Central memory CD8-positive, alpha-beta T cell (primary cell): Measurements from ENCODE around the gene SEMA6C.

Source experiments
- ATAC-seq: fragments of 150-1000 bp; cut with Tn5 transposase; replicated peaks from 2 replicates; pipeline ENCODE4 v1.10.0; 2022; ENCODE audit warnings: mild to moderate bottlenecking, moderate FRiP score, moderate number of reproducible peaks; ENCODE audit not compliant: poor library complexity, severe bottlenecking; ENCODE audit errors: extremely low read depth
- DNase-seq, 2 donors: peaks; one replicate each; pipeline ENCODE4 v3.0.0; 2021; ENCODE audit warnings: low spot score in 2 of 2
- H3K27ac Mint-ChIP-seq: one replicate; pipeline ENCODE4 v1.8.0; 2022; ENCODE audit warnings: low read depth, mild to moderate bottlenecking, moderate library complexity, mixed read lengths
- H3K27me3 Mint-ChIP-seq: one replicate; pipeline ENCODE4 v1.8.0; 2022; ENCODE audit warnings: mixed read lengths
- H3K36me3 Mint-ChIP-seq: one replicate; pipeline ENCODE4 v1.8.0; 2022; ENCODE audit warnings: mild to moderate bottlenecking, moderate library complexity, mixed read lengths; ENCODE audit not compliant: insufficient read depth
- H3K4me1 Mint-ChIP-seq: one replicate; pipeline ENCODE4 v1.8.0; 2022; ENCODE audit warnings: mixed read lengths
- H3K4me3 Mint-ChIP-seq: one replicate; pipeline ENCODE4 v1.8.0; 2022; ENCODE audit warnings: mild to moderate bottlenecking, moderate library complexity, mixed read lengths
- H3K9me3 Mint-ChIP-seq: one replicate; pipeline ENCODE4 v1.8.0; 2022; ENCODE audit warnings: mixed read lengths

Gene SEMA6C

DNA sequence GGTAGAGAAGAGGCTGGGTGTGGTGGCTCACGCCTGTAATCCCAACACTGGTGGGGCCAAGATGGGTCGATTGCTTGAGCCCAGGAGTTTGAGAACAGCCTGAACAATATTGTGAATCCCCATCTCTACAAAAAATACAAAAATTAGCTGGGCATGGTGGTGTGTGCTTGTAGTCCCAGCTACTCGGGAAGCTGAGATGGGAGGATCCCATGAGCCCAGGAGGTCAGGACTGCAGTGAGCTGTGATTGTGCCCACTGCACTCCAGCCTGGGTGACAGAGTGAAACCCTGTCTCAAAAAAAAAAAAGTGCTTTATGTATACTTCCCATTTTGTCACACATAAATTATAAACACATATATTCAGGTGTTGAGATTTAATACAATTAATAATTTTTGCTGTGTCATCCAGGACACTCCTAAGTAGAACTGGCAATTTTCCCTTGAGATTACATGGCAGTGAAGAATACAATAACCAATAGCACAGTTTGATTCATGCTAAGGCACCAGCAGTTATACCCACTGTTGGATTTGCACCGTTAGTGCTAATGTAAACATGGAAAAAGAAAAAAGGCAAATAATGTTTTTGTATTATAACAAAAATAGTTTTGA is 60.4 kb downstream of the SEMA6C start:
- no peaks in the 10 kb centered on the region for H3K27me3 Mint-ChIP-seq
- H3K27ac Mint-ChIP-seq, result no peak overlapping the region
- ATAC-seq (no peak), DNase-seq (no peak)
- H3K9me3 Mint-ChIP-seq, result no peaks in the 10 kb centered on the region
- H3K36me3 Mint-ChIP-seq, result peaks cover 14% of the 10 kb centered on the region
- no peak overlapping the region for H3K4me3 Mint-ChIP-seq
- H3K4me1 Mint-ChIP-seq, result no peaks in the 10 kb centered on the region
